Renal pelvis (tissue), 12 donors: Measurements from ENCODE around the gene BSCL2. TPM values are rescaled to one million over a fixed set of nuclear protein-coding genes. Genes with fewer than 3 reads are reported as not detected.
A peak's percentile ranks its signal among the peaks of the same experiment; 100 is the strongest.
"Not testable (repeated sequence)": the region's sequence is repeated elsewhere in the genome, so short reads cannot be mapped to it uniquely, and the experiment has no call there.

Source experiments
- DNase-seq: peaks from one replicate; pipeline ENCODE4 v3.0.0-alpha.2; 2013
- long read RNA-seq, 16 experiments: transcript quantifications; one replicate each; lab custom pipeline, GENCODE V29; 2026
- polyA plus RNA-seq, 3 donors: library from polyadenylated mRNA; unstranded; fragments of 120-200 nt; gene quantifications; one replicate each; pipeline ENCODE4 v1.2.1, GENCODE V29; 2013; ENCODE audit not compliant: insufficient read length in 3 of 3

The BSCL2 gene
- polyA plus RNA-seq: 10 to 100 TPM; 65.7 to 72.7 (median 68.1) TPM
- long read RNA-seq, donor 1, transcript BSCL2-203 (11 exons, 1,683 nt): minor isoform, 8 of 31 reads
- long read RNA-seq, donor 1, transcript BSCL2-207 (11 exons, 1,516 nt): major isoform, 16 of 31 reads
- long read RNA-seq, donor 1, partial matches to known transcripts: 0 of 31 reads
- long read RNA-seq, donor 1, other reads (novel, unspliced or antisense): 0 of 31 reads
- long read RNA-seq, donor 2, transcript BSCL2-210 (11 exons, 1,440 nt): minor isoform, 5 of 32 reads
- long read RNA-seq, donor 2, transcript BSCL2-203 (11 exons, 1,683 nt): minor isoform, 10 of 32 reads
- long read RNA-seq, donor 2, transcript BSCL2-207 (11 exons, 1,516 nt): major isoform, 14 of 32 reads
- long read RNA-seq, donor 2, partial matches to known transcripts: 0 of 32 reads
- long read RNA-seq, donor 2, other reads (novel, unspliced or antisense): 0 of 32 reads
- long read RNA-seq, donor 3, transcript BSCL2-207 (11 exons, 1,516 nt): major isoform, 26 of 39 reads
- long read RNA-seq, donor 3, transcript BSCL2-210 (11 exons, 1,440 nt): minor isoform, 6 of 39 reads
- long read RNA-seq, donor 3, partial matches to known transcripts: 0 of 39 reads
- long read RNA-seq, donor 3, other reads (novel, unspliced or antisense): 0 of 39 reads
- long read RNA-seq, donor 4, transcript BSCL2-207 (11 exons, 1,516 nt): major isoform, 20 of 42 reads
- long read RNA-seq, donor 4, transcript BSCL2-203 (11 exons, 1,683 nt): minor isoform, 5 of 42 reads
- long read RNA-seq, donor 4, partial matches to known transcripts: 5 of 42 reads
- long read RNA-seq, donor 4, other reads (novel, unspliced or antisense): 0 of 42 reads
- long read RNA-seq, donor 5, transcript BSCL2-207 (11 exons, 1,516 nt): major isoform, 11 of 15 reads
- long read RNA-seq, donor 5, partial matches to known transcripts: 0 of 15 reads
- long read RNA-seq, donor 5, other reads (novel, unspliced or antisense): 0 of 15 reads
- long read RNA-seq, donor 6, transcript BSCL2-207 (11 exons, 1,516 nt): major isoform, 22 of 35 reads
- long read RNA-seq, donor 6, transcript BSCL2-210 (11 exons, 1,440 nt): minor isoform, 6 of 35 reads
- long read RNA-seq, donor 6, partial matches to known transcripts: 0 of 35 reads
- long read RNA-seq, donor 6, other reads (novel, unspliced or antisense): 0 of 35 reads
- long read RNA-seq, donor 7, transcript BSCL2-210 (11 exons, 1,440 nt): minor isoform, 6 of 34 reads
- long read RNA-seq, donor 7, transcript BSCL2-207 (11 exons, 1,516 nt): major isoform, 21 of 34 reads
- long read RNA-seq, donor 7, partial matches to known transcripts: 0 of 34 reads
- long read RNA-seq, donor 7, other reads (novel, unspliced or antisense): 0 of 34 reads
- long read RNA-seq, donor 8, transcript BSCL2-207 (11 exons, 1,516 nt): major isoform, 7 of 8 reads
- long read RNA-seq, donor 8, partial matches to known transcripts: 0 of 8 reads
- long read RNA-seq, donor 8, other reads (novel, unspliced or antisense): 0 of 8 reads
- long read RNA-seq, donor 9, transcript BSCL2-203 (11 exons, 1,683 nt): minor isoform, 5 of 47 reads
- long read RNA-seq, donor 9, transcript BSCL2-210 (11 exons, 1,440 nt): minor isoform, 7 of 47 reads
- long read RNA-seq, donor 9, transcript BSCL2-207 (11 exons, 1,516 nt): major isoform, 20 of 47 reads
- long read RNA-seq, donor 9, partial matches to known transcripts: 5 of 47 reads
- long read RNA-seq, donor 9, other reads (novel, unspliced or antisense): 8 of 47 reads
- long read RNA-seq, donor 10, transcript BSCL2-207 (11 exons, 1,516 nt): major isoform, 15 of 39 reads
- long read RNA-seq, donor 10, transcript BSCL2-210 (11 exons, 1,440 nt): minor isoform, 6 of 39 reads
- long read RNA-seq, donor 10, transcript BSCL2-203 (11 exons, 1,683 nt): minor isoform, 6 of 39 reads
- long read RNA-seq, donor 10, partial matches to known transcripts: 0 of 39 reads
- long read RNA-seq, donor 10, other reads (novel, unspliced or antisense): 6 of 39 reads
- long read RNA-seq, donor 11, transcript BSCL2-207 (11 exons, 1,516 nt): major isoform, 15 of 19 reads
- long read RNA-seq, donor 11, partial matches to known transcripts: 0 of 19 reads
- long read RNA-seq, donor 11, other reads (novel, unspliced or antisense): 0 of 19 reads
- long read RNA-seq, donor 12, transcript BSCL2-207 (11 exons, 1,516 nt): major isoform, 28 of 49 reads
- long read RNA-seq, donor 12, transcript BSCL2-203 (11 exons, 1,683 nt): minor isoform, 7 of 49 reads
- long read RNA-seq, donor 12, partial matches to known transcripts: 6 of 49 reads
- long read RNA-seq, donor 12, other reads (novel, unspliced or antisense): 0 of 49 reads
- long read RNA-seq, donor 13, transcript BSCL2-207 (11 exons, 1,516 nt): major isoform, 8 of 21 reads
- long read RNA-seq, donor 13, transcript BSCL2-203 (11 exons, 1,683 nt): minor isoform, 6 of 21 reads
- long read RNA-seq, donor 13, partial matches to known transcripts: 0 of 21 reads
- long read RNA-seq, donor 13, other reads (novel, unspliced or antisense): 0 of 21 reads
- long read RNA-seq, donor 14: 0 reads
- long read RNA-seq, donor 15, transcript BSCL2-203 (11 exons, 1,683 nt): minor isoform, 9 of 44 reads
- long read RNA-seq, donor 15, transcript BSCL2-207 (11 exons, 1,516 nt): major isoform, 22 of 44 reads
- long read RNA-seq, donor 15, partial matches to known transcripts: 0 of 44 reads
- long read RNA-seq, donor 15, other reads (novel, unspliced or antisense): 7 of 44 reads
- long read RNA-seq, donor 16, transcript BSCL2-207 (11 exons, 1,516 nt): major isoform, 15 of 46 reads
- long read RNA-seq, donor 16, transcript BSCL2-203 (11 exons, 1,683 nt): minor isoform, 8 of 46 reads
- long read RNA-seq, donor 16, transcript BSCL2-213 (3 exons, 881 nt): minor isoform, 5 of 46 reads
- long read RNA-seq, donor 16, transcript BSCL2-210 (11 exons, 1,440 nt): minor isoform, 8 of 46 reads
- long read RNA-seq, donor 16, partial matches to known transcripts: 0 of 46 reads
- long read RNA-seq, donor 16, other reads (novel, unspliced or antisense): 7 of 46 reads

- DNase-seq: peak; percentile 84
Measured at GRCh38 chr11:62707277-62707861, at the start of gene BSCL2, which contains the start of gene GNG3. Gene BSCL2, minus strand, starts transcription at chr11:62707424. Its CDS starts 229 bp downstream, at chr11:62707195. Gene GNG3, plus strand, starts transcription at chr11:62707676. Its CDS starts 620 bp downstream, at chr11:62708296.

- no peak for DNase-seq
Measured at GRCh38 chr11:62755086-62755615, 47.9 kb upstream of the BSCL2 start.

GRCh38 chr11:62753736-62754603 lies 46.7 kb upstream of the BSCL2 start, which contains the start of gene ZBTB3:
Gene ZBTB3, minus strand, starts transcription at chr11:62754160. Its CDS starts 496 bp downstream, at chr11:62753664.
- peak; percentile 99 for DNase-seq

- DNase-seq: no peak
Measured at GRCh38 chr11:62752994-62753735, 45.9 kb upstream of the BSCL2 start.

GRCh38 chr11:62752177-62752785 lies 45.1 kb upstream of the BSCL2 start:
- no peak for DNase-seq

GRCh38 chr11:62749931-62750330 lies 42.7 kb upstream of the BSCL2 start:
- not testable (repeated sequence) for DNase-seq

GRCh38 chr11:62747475-62748160 lies 40.4 kb upstream of the BSCL2 start:
- no peak for DNase-seq

GRCh38 chr11:62737196-62737595 lies 30.0 kb upstream of the BSCL2 start:
- DNase-seq: no peak

GRCh38 chr11:62732830-62733229 lies 25.6 kb upstream of the BSCL2 start:
- no peak for DNase-seq

GRCh38 chr11:62730076-62730475 lies 22.9 kb upstream of the BSCL2 start:
- DNase-seq: not testable (repeated sequence)

GRCh38 chr11:62728171-62728988 lies 21.2 kb upstream of the BSCL2 start, which contains the start of gene TTC9C:
Gene TTC9C, plus strand, starts transcription at chr11:62728486. Its CDS starts 363 bp downstream, at chr11:62728849.
- peak; percentile 87 for DNase-seq

GRCh38 chr11:62727872-62728170 lies 20.6 kb upstream of the BSCL2 start:
- peak; percentile 98 for DNase-seq
